NT2/D1 (cell line): ENCODE results near the gene COG2.

ENCODE experiments used
- YY1 ChIP-seq: IDR thresholded peaks from 2 replicates; pipeline ENCODE4 v1.6.1; 2011; ENCODE audit not compliant: insufficient read length, insufficient read depth
- ZNF274 ChIP-seq: IDR thresholded peaks from 2 replicates; pipeline ENCODE4 v1.6.1; 2011; ENCODE audit warnings: mild to moderate bottlenecking, low read depth, low read length

DNA sequence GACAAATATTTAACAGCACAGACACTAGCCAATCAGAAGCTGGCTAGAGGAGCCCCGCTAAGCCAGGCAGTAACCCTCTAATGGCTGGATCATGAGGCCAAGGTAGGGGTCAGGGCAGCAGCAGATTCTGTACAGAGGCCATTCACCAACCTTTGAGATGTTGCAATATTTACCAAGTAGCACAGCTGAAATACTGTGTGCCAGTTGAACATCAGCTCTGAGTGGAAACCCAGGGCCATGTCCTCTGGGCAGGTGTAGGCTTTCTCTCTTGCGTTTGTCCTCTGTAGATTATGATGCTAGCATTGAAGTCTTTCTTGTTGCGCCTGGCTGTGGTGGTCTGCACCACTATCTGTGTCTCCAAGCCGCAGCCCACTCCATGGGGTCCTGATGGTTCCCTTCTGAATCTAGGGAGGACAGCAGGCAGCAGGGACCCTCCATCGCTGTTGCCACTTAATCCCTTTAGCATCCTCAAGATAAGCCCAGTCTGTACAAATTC, 2.5 kb upstream of the COG2 start:
- TF ChIP-seq ZNF274 (no peak), YY1 (no peak)
